Pancreas (tissue), 10 donors: Measurements from ENCODE around the gene ZNF613. TPM values are rescaled to one million over a fixed set of nuclear protein-coding genes. Genes with fewer than 3 reads are reported as not detected.
A peak's percentile ranks its signal among the peaks of the same experiment; 100 is the strongest.

Source experiments
- ATAC-seq, 4 donors: fragments of 200-7000 bp; cut with Tn5 transposase; one replicate each; pipeline versions ENCODE4 v1.8.0 to v1.9.1; 2020; ENCODE audit warnings: mild to moderate bottlenecking in 4 of 4, moderate library complexity in 4 of 4
- DNase-seq, 6 donors: peaks; one replicate each; pipeline ENCODE4 v3.0.0-alpha.2; 2020
- FAIRE-seq: peaks from 2 replicates; lab custom pipeline; 2012; peaks lifted over from hg19 to GRCh38; lab: Jason Lieb, UNC
- H3K27ac ChIP-seq, 4 donors: fragments of 200-600 bp; sonication (generic); 1 replicate in 3 of 4; 2 replicates in 1 of 4; pipeline versions ENCODE4 v1.5.0 to v1.8.0; 2020
- H3K27me3 ChIP-seq, 4 donors: fragments of 200-600 bp; one replicate each; pipeline ENCODE4 v1.8.0; 2021
- H3K36me3 ChIP-seq, 3 donors: fragments of 200-600 bp; sonication (generic) in 1 of 3; one replicate each; pipeline versions ENCODE4 v1.5.0 to v1.8.0; 2020 to 2021
- H3K4me1 ChIP-seq, 3 donors: fragments of 200-600 bp; one replicate each; pipeline ENCODE4 v1.8.0; 2021
- H3K4me3 ChIP-seq, 4 donors: fragments of 200-600 bp; sonication (generic) in 2 of 4; one replicate each; pipeline versions ENCODE4 v1.5.0 to v1.8.0; 2020 to 2021
- H3K9me3 ChIP-seq, 4 donors: fragments of 200-600 bp; one replicate each; pipeline ENCODE4 v1.8.0; 2021
- WGBS, 2 donors: extraction: QIAGEN DNeasy Blood & Tissue Kit; methylation state at CpG; one replicate each; pipeline ENCODE4 v1.1.7; 2013; 5-methylcytosine and 5-hydroxymethylcytosine counted together
- intact Hi-C, 3 donors: fragments of 100-400 bp; cut with DNase I; formaldehyde crosslinking; loops; one replicate each; pipeline versions ENCODE4 v1.11.1 to v1.14.2; 2022
- polyA plus RNA-seq, 2 donors: library from polyadenylated mRNA; stranded (reverse); fragments of 200-250 nt; gene quantifications; one replicate each; pipeline ENCODE4 v1.2.3, GENCODE V29; 2013
- total RNA-seq, 6 donors: library from RNA; stranded (reverse); fragmentation: NEBNext Ultra II Directional in 4 of 6; extraction: Animal tissue kit (Norgen Biotek cat#: 25700) in 4 of 6; gene quantifications; one replicate each; pipeline versions ENCODE4 v1.2.1 to v1.2.4, GENCODE V29; 2021 to 2023
- TF ChIP-seq, protein P1 (sequence below), 4 donors: fragments of 200-600 bp; sonication (generic) in 3 of 4; IDR thresholded peaks; one replicate each; pipeline versions ENCODE4 v1.5.0 to v1.8.0; 2021; ENCODE audit warnings: antibody characterized with exemption in 4 of 4
- donor health status: healthy with polysubstance abuse.
- donor health status: DM: no; HTN: no; CAD: no; lungs with moderate emphysema.
- donor health status: DM: no; HTN: no; CAD: no.
- donor health status: control.
- donor health status: control.
- donor health status: Bipolar disorder and iron deficiency.
- donor health status: DM: yes; HTN: yes; CAD: no.
- donor health status: DM: no; HTN: no; CAD: no.
- donor health status: DM: no; HTN: no; CAD: no.
- donor health status: DM: yes; HTN: yes; CAD: no.

The ZNF613 gene
- total and polyA plus RNA-seq, 8 donors: 0.83 to 3.4 (median 1.8) TPM

DNA sequence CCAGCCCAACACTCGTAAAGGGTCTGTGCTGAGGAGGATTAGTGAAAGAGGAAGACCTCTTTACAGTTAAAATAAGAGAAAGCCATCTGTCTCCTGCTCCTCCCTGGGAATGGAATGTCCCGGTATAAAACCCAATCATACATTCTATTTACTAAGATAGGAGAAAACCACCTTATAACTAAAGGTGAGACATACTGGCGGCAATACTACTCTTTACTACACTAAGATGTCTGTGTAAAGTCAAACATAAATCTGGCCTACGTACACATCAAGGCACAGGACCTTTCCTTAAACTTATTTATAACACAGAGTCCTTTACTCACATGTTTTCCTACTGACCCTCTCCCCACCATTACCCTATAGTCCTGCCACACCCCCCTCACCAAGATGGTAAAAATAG is 56.1 kb downstream of the ZNF613 start:
- H3K36me3 ChIP-seq: peaks cover 0 to 3% (median 0%) of the 10 kb centered on the region in 3 donors
- WGBS, 2 donors: 91 to 97% methylated on average over 4 of the region's 4 CpGs
- DNase-seq: no peak

GRCh38 chr19:51986309-51987291 is 59.3 kb downstream of the ZNF613 start, which contains the start of gene ZNF350:
ZNF350 (minus strand) TSS chr19:51986840; CDS start chr19:51974360, 12,480 bp downstream.
- WGBS, 2 donors: 2 to 3% methylated on average over 33 of the region's 33 CpGs
- ATAC-seq (peak; percentile 100), FAIRE-seq (peak; percentile 98), DNase-seq (peak; percentile 82 to 96 (median 90))
- H3K4me3 ChIP-seq: peak within 1 kb of the TSS; percentile 60 to 82 (median 72)
- intact Hi-C loops: no loop called here
- peaks cover 0 to 5% (median 0%) of the 10 kb centered on the region in 4 donors for H3K9me3 ChIP-seq
- TF ChIP-seq, protein P1, sequence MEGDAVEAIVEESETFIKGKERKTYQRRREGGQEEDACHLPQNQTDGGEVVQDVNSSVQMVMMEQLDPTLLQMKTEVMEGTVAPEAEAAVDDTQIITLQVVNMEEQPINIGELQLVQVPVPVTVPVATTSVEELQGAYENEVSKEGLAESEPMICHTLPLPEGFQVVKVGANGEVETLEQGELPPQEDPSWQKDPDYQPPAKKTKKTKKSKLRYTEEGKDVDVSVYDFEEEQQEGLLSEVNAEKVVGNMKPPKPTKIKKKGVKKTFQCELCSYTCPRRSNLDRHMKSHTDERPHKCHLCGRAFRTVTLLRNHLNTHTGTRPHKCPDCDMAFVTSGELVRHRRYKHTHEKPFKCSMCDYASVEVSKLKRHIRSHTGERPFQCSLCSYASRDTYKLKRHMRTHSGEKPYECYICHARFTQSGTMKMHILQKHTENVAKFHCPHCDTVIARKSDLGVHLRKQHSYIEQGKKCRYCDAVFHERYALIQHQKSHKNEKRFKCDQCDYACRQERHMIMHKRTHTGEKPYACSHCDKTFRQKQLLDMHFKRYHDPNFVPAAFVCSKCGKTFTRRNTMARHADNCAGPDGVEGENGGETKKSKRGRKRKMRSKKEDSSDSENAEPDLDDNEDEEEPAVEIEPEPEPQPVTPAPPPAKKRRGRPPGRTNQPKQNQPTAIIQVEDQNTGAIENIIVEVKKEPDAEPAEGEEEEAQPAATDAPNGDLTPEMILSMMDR (IDR thresholded peaks at IDR 0.05): no peak
- H3K36me3 ChIP-seq: no peaks in the 10 kb centered on the region
- H3K4me1 ChIP-seq: peaks cover 5 to 9% (median 8%) of the 10 kb centered on the region in 3 donors
- peak within 1 kb of the TSS in 2 of 4 donors; percentile 50 to 59 for H3K27ac ChIP-seq
- H3K27me3 ChIP-seq: no peaks in the 10 kb centered on the region

More for the DNA sequence above, 56.1 kb downstream of the ZNF613 start:
- Histone ChIP-seq H3K4me3 (no peak overlapping the region), H3K9me3 (peaks cover 0 to 5% (median 0%) of the 10 kb centered on the region in 4 donors), H3K27ac (no peak overlapping the region), H3K4me1 (peaks cover 5 to 9% (median 8%) of the 10 kb centered on the region in 3 donors), H3K27me3 (no peaks in the 10 kb centered on the region)
- FAIRE-seq (no peak), ATAC-seq (no peak)
- intact Hi-C loops: no loop called here
- TF ChIP-seq, protein P1 (IDR thresholded peaks at IDR 0.05): no peak

GRCh38 chr19:51993422-51993821 is 66.2 kb downstream of the ZNF613 start:
- TF ChIP-seq, protein P1 (IDR thresholded peaks at IDR 0.05): no peak
- Histone ChIP-seq H3K27me3 (no peaks in the 10 kb centered on the region), H3K9me3 (peaks cover 2 to 15% (median 7%) of the 10 kb centered on the region in 4 donors), H3K4me3 (no peak overlapping the region), H3K4me1 (no peaks in the 10 kb centered on the region), H3K36me3 (peaks cover 5 to 52% (median 17%) of the 10 kb centered on the region in 3 donors), H3K27ac (no peak overlapping the region)
- FAIRE-seq (no peak), ATAC-seq (no peak), DNase-seq (no peak)
- intact Hi-C loops: no loop called here
- 97 to 98% methylated on average over 10 of the region's 10 CpGs for WGBS, 2 donors

- DNase-seq (no peak), FAIRE-seq (no peak), ATAC-seq (no peak)
- TF ChIP-seq, protein P1 (IDR thresholded peaks at IDR 0.05): no peak
- H3K27me3 ChIP-seq: no peaks in the 10 kb centered on the region
- no peak overlapping the region for H3K27ac ChIP-seq
- peaks cover 2 to 19% (median 8%) of the 10 kb centered on the region in 4 donors for H3K9me3 ChIP-seq
- WGBS, 2 donors: 95% methylated on average over 2 of the region's 2 CpGs
- intact Hi-C loops: no loop called here
- H3K4me1 ChIP-seq: no peaks in the 10 kb centered on the region
- no peak overlapping the region for H3K4me3 ChIP-seq
- H3K36me3 ChIP-seq: peaks cover 5 to 60% (median 17%) of the 10 kb centered on the region in 3 donors
These were observed 66.9 kb downstream of the ZNF613 start for GRCh38 chr19:51994048-51994644.

Other genes with a start within 250 kb of the ZNF613 start
- gene SPACA6, start 234.1 kb upstream of the ZNF613 start, total RNA-seq: 10 to 100 TPM in 1 of 6 donors, 1 to 10 TPM in 5; 3.8 to 12.4 (median 5.9) TPM
- gene SPACA6, start 234.1 kb upstream of the ZNF613 start, polyA plus RNA-seq: 10 to 100 TPM; 27.2 to 29.4 TPM
- gene HAS1, start 203.5 kb upstream of the ZNF613 start, total RNA-seq: under 1 TPM in 4 of 6 donors, not detected in 2; 0.06 to 0.58 (median 0.36) TPM
- 1 to 10 TPM in 1 of 2 donors, under 1 TPM in 1; 0.54 to 1.3 TPM for gene HAS1, start 203.5 kb upstream of the ZNF613 start, polyA plus RNA-seq
- 1 to 10 TPM in 4 of 6 donors, under 1 TPM in 2; 0.37 to 6.8 (median 2.4) TPM for gene FPR1, start 175.6 kb upstream of the ZNF613 start, total RNA-seq
- gene FPR1, start 175.6 kb upstream of the ZNF613 start, polyA plus RNA-seq: under 1 TPM; 0.57 to 0.73 TPM
- gene FPR2, start 166.3 kb upstream of the ZNF613 start, total RNA-seq: 1 to 10 TPM in 1 of 6 donors, under 1 TPM in 3, not detected in 2; 0.25 to 1.3 (median 0.69) TPM
- gene FPR2, start 166.3 kb upstream of the ZNF613 start, polyA plus RNA-seq: under 1 TPM in 1 of 2 donors, not detected in 1; 0.14 TPM
- gene FPR3, start 132.3 kb upstream of the ZNF613 start, total RNA-seq: 10 to 100 TPM in 1 of 6 donors, 1 to 10 TPM in 2, under 1 TPM in 3; 0.32 to 10.4 (median 1.4) TPM
- under 1 TPM; 0.42 to 0.61 TPM for gene FPR3, start 132.3 kb upstream of the ZNF613 start, polyA plus RNA-seq
- gene ZNF577, start 39.5 kb upstream of the ZNF613 start, total RNA-seq: 1 to 10 TPM; 2.9 to 8.9 (median 5.9) TPM
- 10 to 100 TPM; 10.7 to 53.0 TPM for gene ZNF577, start 39.5 kb upstream of the ZNF613 start, polyA plus RNA-seq
- gene ZNF649, start 22.5 kb upstream of the ZNF613 start, total RNA-seq: 1 to 10 TPM; 3.0 to 7.7 (median 4.5) TPM
- 1 to 10 TPM; 1.9 to 4.5 TPM for gene ZNF649, start 22.5 kb upstream of the ZNF613 start, polyA plus RNA-seq
- 1 to 10 TPM; 3.9 to 7.6 (median 4.7) TPM for gene ZNF350, start 59.4 kb downstream of the ZNF613 start, total RNA-seq
- gene ZNF350, start 59.4 kb downstream of the ZNF613 start, polyA plus RNA-seq: 1 to 10 TPM; 3.7 to 8.1 TPM
- gene ZNF615, start 80.7 kb downstream of the ZNF613 start, total RNA-seq: 1 to 10 TPM; 3.2 to 8.4 (median 5.4) TPM
- gene ZNF615, start 80.7 kb downstream of the ZNF613 start, polyA plus RNA-seq: 1 to 10 TPM; 2.4 to 4.9 TPM
- gene ZNF614, start 100.9 kb downstream of the ZNF613 start, total RNA-seq: 1 to 10 TPM; 1.5 to 4.2 (median 2.1) TPM
- gene ZNF614, start 100.9 kb downstream of the ZNF613 start, polyA plus RNA-seq: 1 to 10 TPM; 1.3 to 4.0 TPM
- 10 to 100 TPM in 4 of 6 donors, 1 to 10 TPM in 2; 4.8 to 12.6 (median 11.0) TPM for gene ZNF432, start 121.4 kb downstream of the ZNF613 start, total RNA-seq
- 10 to 100 TPM; 13.9 to 26.0 TPM for gene ZNF432, start 121.4 kb downstream of the ZNF613 start, polyA plus RNA-seq
- 10 to 100 TPM in 5 of 6 donors, 1 to 10 TPM in 1; 7.6 to 20.2 (median 11.7) TPM for gene ZNF841, start 168.3 kb downstream of the ZNF613 start, total RNA-seq
- 10 to 100 TPM; 15.3 to 18.3 TPM for gene ZNF841, start 168.3 kb downstream of the ZNF613 start, polyA plus RNA-seq
- gene ZNF616, start 212.5 kb downstream of the ZNF613 start, total RNA-seq: 1 to 10 TPM; 3.9 to 9.1 (median 5.5) TPM
- gene ZNF616, start 212.5 kb downstream of the ZNF613 start, polyA plus RNA-seq: 1 to 10 TPM; 2.4 TPM
- 1 to 10 TPM; 4.4 to 9.2 (median 7.3) TPM for gene ZNF836, start 244.1 kb downstream of the ZNF613 start, total RNA-seq
- 1 to 10 TPM; 2.0 to 2.8 TPM for gene ZNF836, start 244.1 kb downstream of the ZNF613 start, polyA plus RNA-seq